T47D (cell line): Measurements from ENCODE around the gene ADK.
"Not testable (repeated sequence)": the region's sequence is repeated elsewhere in the genome, so short reads cannot be mapped to it uniquely, and the experiment has no call there.

Experiments used
- DNase-seq, 2 experiments: peaks; one replicate each; pipeline versions ENCODE4 v3.0.0 to v3.0.0-alpha.2; 2011 to 2012; ENCODE audit warnings: low read depth in 1 of 2, low spot score in 1 of 2
- JUND ChIP-seq: IDR thresholded peaks from 2 replicates; pipeline ENCODE4 v1.6.1; 2012; ENCODE audit warnings: low read depth
- in situ Hi-C: cut with HindIII; loops from 2 replicates; pipeline ENCODE4 v1.10.0; 2016; ENCODE audit warnings: low sequenced_read_pairs, low pct_unique_long_range_greater_than_20kb

ADK gene

GRCh38 chr10:74337330-74338016, 186.5 kb downstream of the ADK start:
- TF ChIP-seq JUND: no peak
- in situ Hi-C loops: no loop called here
- DNase-seq: no peak

GRCh38 chr10:74342991-74343390, 192.0 kb downstream of the ADK start:
- no peak for DNase-seq
- in situ Hi-C loops: no loop called here
- TF ChIP-seq JUND: no peak

- no peak for TF ChIP-seq JUND
- DNase-seq: no peak
- in situ Hi-C loops: no loop called here
Measured at GRCh38 chr10:74343804-74344203, 192.8 kb downstream of the ADK start.

- no peak for DNase-seq
- in situ Hi-C loops: no loop called here
- TF ChIP-seq JUND: no peak
Measured at GRCh38 chr10:74344306-74344705, 193.3 kb downstream of the ADK start.

GRCh38 chr10:74347522-74347921, 196.5 kb downstream of the ADK start:
- in situ Hi-C loops: no loop called here
- DNase-seq: no peak
- TF ChIP-seq JUND: no peak

GRCh38 chr10:74353021-74353420, 202.0 kb downstream of the ADK start:
- DNase-seq, in situ Hi-C loops: not testable (repeated sequence)

GRCh38 chr10:74361678-74362077, 210.7 kb downstream of the ADK start:
- DNase-seq: no peak
- in situ Hi-C loops: no loop called here
- no peak for TF ChIP-seq JUND

GRCh38 chr10:74363727-74364126, 212.7 kb downstream of the ADK start:
- no peak for DNase-seq
- in situ Hi-C loops: no loop called here
- no peak for TF ChIP-seq JUND

GRCh38 chr10:74365109-74365508, 214.1 kb downstream of the ADK start:
- in situ Hi-C loops: no loop called here
- DNase-seq: no peak

GRCh38 chr10:74371696-74372095, 220.7 kb downstream of the ADK start:
- TF ChIP-seq JUND: no peak
- no peak for DNase-seq
- in situ Hi-C loops: no loop called here

More at GRCh38 chr10:74365109-74365508, 214.1 kb downstream of the ADK start:
- no peak for TF ChIP-seq JUND

- no peak for TF ChIP-seq JUND
- no peak for DNase-seq
- in situ Hi-C loops: no loop called here
Measured at GRCh38 chr10:74373059-74373458, 222.0 kb downstream of the ADK start.

- TF ChIP-seq JUND: no peak
- peak in 1 of 2 experiments; percentile 6 for DNase-seq
- in situ Hi-C loops: no loop called here
Measured at GRCh38 chr10:74377476-74377875, 226.5 kb downstream of the ADK start.

GRCh38 chr10:74379474-74379873, 228.5 kb downstream of the ADK start:
- DNase-seq: no peak
- TF ChIP-seq JUND: no peak
- in situ Hi-C loops: no loop called here

- in situ Hi-C loops: no loop called here
- TF ChIP-seq JUND: no peak
- DNase-seq: no peak
Measured at GRCh38 chr10:74380795-74381194, 229.8 kb downstream of the ADK start.
